ENCODE results near the gene DERA.

DERA gene

DNA sequence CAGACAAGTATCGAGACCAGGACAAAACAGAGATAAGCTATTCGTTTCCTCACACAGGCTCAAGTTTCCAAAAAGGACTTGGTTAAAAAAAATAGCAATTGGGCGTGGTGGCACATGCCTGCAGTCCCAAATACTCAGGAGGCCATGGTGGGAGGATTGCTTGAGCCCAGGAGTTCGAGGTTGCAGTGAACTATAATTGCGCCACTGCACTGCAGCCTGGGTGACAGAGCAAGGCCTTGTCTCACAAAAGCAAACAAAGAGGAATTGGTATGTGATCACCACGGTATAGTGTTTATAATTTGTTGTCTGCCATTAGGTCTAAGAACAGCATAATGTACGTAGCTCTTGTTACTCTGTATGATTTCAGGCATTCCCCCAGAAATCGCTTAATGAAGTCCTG, 175.3 kb downstream of the DERA start:
- no peak for DNase-seq

DNA sequence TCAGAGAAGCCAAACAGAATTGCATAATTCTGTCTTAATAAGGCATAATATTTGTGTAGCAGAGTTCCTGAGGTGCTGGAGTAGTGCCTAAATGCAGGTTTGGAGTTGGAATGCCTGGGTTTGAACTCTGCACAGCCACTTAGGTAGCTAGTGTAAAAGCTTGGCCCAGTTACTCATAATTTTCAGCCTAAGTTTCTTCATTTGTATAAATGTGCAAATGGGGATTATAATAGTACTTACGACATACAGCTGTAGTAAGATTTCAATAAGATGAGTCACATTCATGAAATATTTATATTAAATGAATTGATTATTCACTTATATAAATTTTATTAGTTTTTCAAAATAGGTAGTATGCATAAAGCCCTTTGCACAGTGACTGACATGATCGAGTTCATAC, 175.8 kb downstream of the DERA start:
- no peak for DNase-seq
